CD14-positive monocyte (primary cell): ENCODE results near the gene LEKR1. TPM values are rescaled to one million over a fixed set of nuclear protein-coding genes. Genes with fewer than 3 reads are reported as not detected.
A peak's percentile ranks its signal among the peaks of the same experiment; 100 is the strongest.

Experiments
- DNase-seq, 3 donors: peaks; one replicate each; pipeline ENCODE4 v3.0.0-alpha.2; 2011 to 2022
- H2AFZ ChIP-seq: 2 replicates; pipeline ENCODE4 v1.6.0; 2012; ENCODE audit warnings: mild to moderate bottlenecking, low read depth, low read length, inconsistent platforms; ENCODE audit not compliant: insufficient read depth, poor library complexity, severe bottlenecking
- H3K27ac ChIP-seq, 2 donors: 1 replicate in 1 of 2; 2 replicates in 1 of 2; pipeline ENCODE4 v1.5.1; 2012 to 2013; ENCODE audit warnings: low read length in 2 of 2, control low read depth in 1 of 2, inconsistent platforms in 1 of 2, low read depth in 1 of 2, mild to moderate bottlenecking in 1 of 2
- H3K27me3 ChIP-seq, 2 donors: one replicate each; pipeline versions ENCODE4 v1.6.0 to v1.6.1; 2011 to 2013; ENCODE audit warnings: low read length in 2 of 2; ENCODE audit not compliant: control insufficient read depth in 2 of 2, insufficient read depth in 2 of 2
- H3K36me3 ChIP-seq, 2 donors: replicated peaks in 1 of 2; 1 replicate in 1 of 2; 2 replicates in 1 of 2; pipeline versions ENCODE4 v1.5.1 to v1.6.1; 2012 to 2013; ENCODE audit warnings: low read length in 2 of 2, control low read depth in 1 of 2, inconsistent platforms in 1 of 2, mild to moderate bottlenecking in 1 of 2; ENCODE audit not compliant: insufficient read depth in 2 of 2, control insufficient read depth in 1 of 2
- H3K4me1 ChIP-seq, 2 donors: 1 replicate in 1 of 2; 2 replicates in 1 of 2; pipeline versions ENCODE4 v1.5.1 to v1.6.1; 2012 to 2013; ENCODE audit warnings: low read length in 2 of 2, control low read depth in 1 of 2, inconsistent platforms in 1 of 2, mild to moderate bottlenecking in 1 of 2, moderate library complexity in 1 of 2; ENCODE audit not compliant: insufficient read depth in 2 of 2, control insufficient read depth in 1 of 2
- H3K4me2 ChIP-seq: replicated peaks from 2 replicates; pipeline ENCODE3; 2012; ENCODE audit warnings: low read length, moderate library complexity, mild to moderate bottlenecking; ENCODE audit not compliant: poor library complexity, severe bottlenecking; ENCODE audit errors: extremely low read depth
- H3K4me3 ChIP-seq, 3 experiments: fragments of 200-600 bp in 1 of 3; sonication (generic) in 1 of 3; replicated peaks in 1 of 3; 1 replicate in 2 of 3; 2 replicates in 1 of 3; pipeline ENCODE4 v1.5.1; 2011 to 2013; ENCODE audit warnings: low read length in 3 of 3, mild to moderate bottlenecking in 3 of 3, control low read depth in 2 of 3, low read depth in 2 of 3, inconsistent platforms in 1 of 3, moderate library complexity in 1 of 3
- H3K79me2 ChIP-seq: 2 replicates; pipeline ENCODE4 v1.6.0; 2012; ENCODE audit warnings: mild to moderate bottlenecking, control low read depth, inconsistent platforms, low read length, moderate library complexity; ENCODE audit not compliant: insufficient read depth
- H3K9ac ChIP-seq: 2 replicates; pipeline ENCODE4 v1.6.0; 2017; ENCODE audit warnings: low read length, mild to moderate bottlenecking; ENCODE audit not compliant: insufficient read depth, poor library complexity, severe bottlenecking
- H3K9me3 ChIP-seq, 2 donors: replicated peaks in 1 of 2; 1 replicate in 1 of 2; 2 replicates in 1 of 2; pipeline versions ENCODE4 v1.5.1 to v1.6.1; 2012 to 2013; ENCODE audit warnings: low read length in 2 of 2, control low read depth in 1 of 2; ENCODE audit not compliant: control insufficient read depth in 1 of 2, insufficient read depth in 1 of 2
- H4K20me1 ChIP-seq: 2 replicates; pipeline ENCODE4 v1.6.0; 2012; ENCODE audit warnings: mild to moderate bottlenecking, low read length, control low read depth, moderate library complexity; ENCODE audit not compliant: insufficient read depth
- H3K27ac Mint-ChIP-seq, 7 donors: one replicate each; pipeline ENCODE4 v1.8.0; 2020; ENCODE audit warnings: mild to moderate bottlenecking in 7 of 7, mixed read lengths in 7 of 7, moderate library complexity in 6 of 7, inconsistent platforms in 2 of 7
- H3K27me3 Mint-ChIP-seq, 3 donors: one replicate each; pipeline ENCODE4 v1.8.0; 2021 to 2022; ENCODE audit warnings: low read depth in 3 of 3, mild to moderate bottlenecking in 3 of 3, mixed read lengths in 3 of 3, moderate library complexity in 3 of 3, inconsistent platforms in 1 of 3
- H3K36me3 Mint-ChIP-seq, 2 donors: one replicate each; pipeline ENCODE4 v1.8.0; 2020; ENCODE audit warnings: mixed read lengths in 2 of 2, inconsistent platforms in 1 of 2, mild to moderate bottlenecking in 1 of 2
- H3K4me1 Mint-ChIP-seq: one replicate; pipeline ENCODE4 v1.8.0; 2020; ENCODE audit warnings: mild to moderate bottlenecking, mixed read lengths
- H3K4me3 Mint-ChIP-seq, 2 donors: one replicate each; pipeline ENCODE4 v1.8.0; 2020; ENCODE audit warnings: mild to moderate bottlenecking in 2 of 2, mixed read lengths in 2 of 2, moderate library complexity in 1 of 2
- H3K9me3 Mint-ChIP-seq, 7 donors: one replicate each; pipeline ENCODE4 v1.8.0; 2020 to 2022; ENCODE audit warnings: mixed read lengths in 7 of 7, mild to moderate bottlenecking in 6 of 7, moderate library complexity in 6 of 7, inconsistent platforms in 2 of 7
- WGBS: methylation state at CpG from one replicate; pipeline ENCODE4 v1.1.5; 2013; ENCODE audit warnings: missing lambda C conversion rate; ENCODE audit not compliant: insufficient coverage; 5-methylcytosine and 5-hydroxymethylcytosine counted together
- intact Hi-C, 2 donors: fragments of 100-400 bp; cut with micrococcal nuclease; formaldehyde crosslinking; loops; one replicate each; pipeline versions ENCODE4 v1.15.0 to v1.15.1; 2023
- polyA plus RNA-seq, 3 donors: library from polyadenylated mRNA; depleted of rRNA in 1 of 3; unstranded in 2 of 3; stranded (reverse) in 1 of 3; fragments of 300-500 nt in 2 of 3; fragments of >200 nt in 1 of 3; fragmentation: Illumina TruSeq in 2 of 3; gene quantifications; 1 replicate in 2 of 3; 2 replicates in 1 of 3; pipeline ENCODE4 v1.2.3, GENCODE V29; 2012 to 2021
- TF ChIP-seq, protein P1 (sequence below): fragments of 200-600 bp; IDR thresholded peaks from one replicate; pipeline ENCODE4 v1.8.0; 2022; ENCODE audit warnings: antibody characterized with exemption, mild to moderate bottlenecking

LEKR1 gene
- polyA plus RNA-seq, 3 donors: 0.51 to 0.80 TPM; not detected in 1

DNA sequence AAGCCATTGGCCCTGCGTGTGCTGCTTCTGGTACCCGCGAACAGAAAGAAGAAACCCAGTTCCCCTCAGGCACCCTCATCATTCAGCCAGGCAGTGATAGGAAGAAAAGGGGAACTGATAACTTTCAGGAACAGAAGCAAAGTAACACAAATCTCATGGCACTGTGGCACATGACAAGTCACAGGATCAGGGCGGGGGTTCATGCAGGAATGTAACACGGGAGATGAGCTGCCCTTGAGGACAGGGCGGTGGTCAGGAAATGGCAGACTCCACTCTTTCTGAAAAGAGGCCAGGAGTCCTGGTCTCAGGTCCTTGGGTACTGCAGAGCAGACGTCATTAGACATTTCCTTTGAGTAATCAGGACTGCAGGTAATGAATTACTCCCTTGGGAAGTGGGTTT, 238.2 kb downstream of the LEKR1 start:
- peak overlapping the region in 1 of 7 donors; percentile 35 for H3K27ac Mint-ChIP-seq
- peaks cover 7 to 8% of the 10 kb centered on the region in 2 donors for H3K4me1 ChIP-seq
- WGBS: 0% methylated on average over 3 of the region's 7 CpGs
- peaks cover 3 to 4% (median 3%) of the 10 kb centered on the region in 3 donors for H3K27me3 Mint-ChIP-seq
- peak overlapping the region; percentile 27 for H2AFZ ChIP-seq
- TF ChIP-seq, protein P1, sequence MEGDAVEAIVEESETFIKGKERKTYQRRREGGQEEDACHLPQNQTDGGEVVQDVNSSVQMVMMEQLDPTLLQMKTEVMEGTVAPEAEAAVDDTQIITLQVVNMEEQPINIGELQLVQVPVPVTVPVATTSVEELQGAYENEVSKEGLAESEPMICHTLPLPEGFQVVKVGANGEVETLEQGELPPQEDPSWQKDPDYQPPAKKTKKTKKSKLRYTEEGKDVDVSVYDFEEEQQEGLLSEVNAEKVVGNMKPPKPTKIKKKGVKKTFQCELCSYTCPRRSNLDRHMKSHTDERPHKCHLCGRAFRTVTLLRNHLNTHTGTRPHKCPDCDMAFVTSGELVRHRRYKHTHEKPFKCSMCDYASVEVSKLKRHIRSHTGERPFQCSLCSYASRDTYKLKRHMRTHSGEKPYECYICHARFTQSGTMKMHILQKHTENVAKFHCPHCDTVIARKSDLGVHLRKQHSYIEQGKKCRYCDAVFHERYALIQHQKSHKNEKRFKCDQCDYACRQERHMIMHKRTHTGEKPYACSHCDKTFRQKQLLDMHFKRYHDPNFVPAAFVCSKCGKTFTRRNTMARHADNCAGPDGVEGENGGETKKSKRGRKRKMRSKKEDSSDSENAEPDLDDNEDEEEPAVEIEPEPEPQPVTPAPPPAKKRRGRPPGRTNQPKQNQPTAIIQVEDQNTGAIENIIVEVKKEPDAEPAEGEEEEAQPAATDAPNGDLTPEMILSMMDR: no peak
- no peaks in the 10 kb centered on the region for H4K20me1 ChIP-seq
- no peak overlapping the region for H3K4me3 ChIP-seq
- peaks cover 11% of the 10 kb centered on the region for H3K4me1 Mint-ChIP-seq
- H3K27me3 ChIP-seq: no peaks in the 10 kb centered on the region
- DNase-seq: peak; percentile 51 to 75 (median 61)
- H3K79me2 ChIP-seq: no peaks in the 10 kb centered on the region
- peaks cover 0 to 2% (median 0%) of the 10 kb centered on the region in 7 donors for H3K9me3 Mint-ChIP-seq
- H3K36me3 Mint-ChIP-seq: no peaks in the 10 kb centered on the region
- no peaks in the 10 kb centered on the region for H3K9me3 ChIP-seq
- H3K36me3 ChIP-seq: no peaks in the 10 kb centered on the region
- H3K4me3 Mint-ChIP-seq: peak overlapping the region in 1 of 2 donors; percentile 74
- no peak overlapping the region for H3K9ac ChIP-seq
- intact Hi-C loops: no loop called here
- H3K4me2 ChIP-seq: peak overlapping the region; percentile 19
- H3K27ac ChIP-seq: no peak overlapping the region

DNA sequence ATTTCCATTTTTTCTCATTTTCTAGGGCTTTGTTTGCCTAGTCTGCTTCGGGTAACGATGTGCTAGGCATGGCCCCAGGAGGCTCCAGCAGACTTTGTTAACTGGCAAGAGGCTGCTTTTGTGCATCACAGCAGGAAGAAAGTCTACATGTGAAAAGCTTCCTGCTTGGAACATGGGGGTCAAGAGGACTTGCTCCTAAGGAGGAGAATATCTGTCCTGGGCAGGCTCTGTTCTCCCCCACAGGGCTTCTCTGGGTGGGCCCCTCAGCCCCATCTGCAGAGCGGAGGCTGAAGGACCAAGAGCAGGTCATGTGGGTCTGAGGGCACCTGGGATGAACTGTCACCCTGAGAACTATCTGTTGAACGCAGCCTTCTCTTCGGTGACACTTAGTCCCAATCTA, 239.0 kb downstream of the LEKR1 start:
- intact Hi-C loops: no loop called here
- peaks cover 7 to 8% of the 10 kb centered on the region in 2 donors for H3K4me1 ChIP-seq
- H3K27ac Mint-ChIP-seq: no peak overlapping the region

More for the DNA sequence above, 239.0 kb downstream of the LEKR1 start:
- Histone ChIP-seq H3K79me2 (no peaks in the 10 kb centered on the region), H3K4me2 (no peak overlapping the region), H3K36me3 (no peaks in the 10 kb centered on the region), H3K9ac (no peak overlapping the region), H2AFZ (no peak overlapping the region), H3K9me3 (no peaks in the 10 kb centered on the region), H3K27ac (no peak overlapping the region), H3K4me3 (no peak overlapping the region), H3K27me3 (no peaks in the 10 kb centered on the region), H4K20me1 (no peaks in the 10 kb centered on the region)
- Mint-ChIP-seq H3K36me3 (no peaks in the 10 kb centered on the region), H3K4me1 (peaks cover 11% of the 10 kb centered on the region), H3K4me3 (no peak overlapping the region), H3K9me3 (peaks cover 0 to 2% (median 0%) of the 10 kb centered on the region in 7 donors), H3K27me3 (peaks cover 2 to 5% (median 4%) of the 10 kb centered on the region in 3 donors)
- 99% methylated on average over 5 of the region's 5 CpGs for WGBS
- no peak for DNase-seq
- TF ChIP-seq, protein P1: no peak
